Right cardiac atrium (tissue), 5 donors: ENCODE data around the gene TRIML1. TPM values are rescaled to one million over a fixed set of nuclear protein-coding genes. Genes with fewer than 3 reads are reported as not detected.

Experiments
- ATAC-seq, 2 donors: fragments of 200-7000 bp; cut with Tn5 transposase; one replicate each; pipeline versions ENCODE4 v1.8.0 to v1.9.1; 2020; ENCODE audit warnings: moderate library complexity in 2 of 2, mild to moderate bottlenecking in 1 of 2
- DNase-seq, 3 donors: peaks; one replicate each; pipeline ENCODE4 v3.0.0-alpha.2; 2020
- H3K27ac ChIP-seq: one replicate; pipeline ENCODE4 v1.5.1; 2013; ENCODE audit warnings: mild to moderate bottlenecking, low read length, control low read depth, moderate library complexity
- H3K27me3 ChIP-seq: one replicate; pipeline ENCODE4 v1.6.1; 2013; ENCODE audit not compliant: control insufficient read depth, insufficient read depth
- H3K4me1 ChIP-seq: one replicate; pipeline ENCODE4 v1.6.1; 2013; ENCODE audit warnings: low read length; ENCODE audit not compliant: control insufficient read depth, insufficient read depth
- H3K4me3 ChIP-seq: one replicate; pipeline ENCODE4 v1.5.1; 2013; ENCODE audit warnings: low read length, control low read depth
- H3K9me3 ChIP-seq: one replicate; pipeline ENCODE4 v1.6.1; 2013; ENCODE audit warnings: low read length; ENCODE audit not compliant: control insufficient read depth
- WGBS: extraction: QIAGEN DNeasy Blood & Tissue Kit; methylation state at CpG from one replicate; pipeline ENCODE4 v1.1.7; 2013; 5-methylcytosine and 5-hydroxymethylcytosine counted together
- intact Hi-C, 4 donors: fragments of 100-400 bp; cut with DNase I; formaldehyde crosslinking; loops; one replicate each; pipeline versions ENCODE4 v1.11.0 to v1.14.0; 2022 to 2023
- polyA plus RNA-seq: library from polyadenylated mRNA; stranded (reverse); fragments of 200-250 nt; gene quantifications from one replicate; pipeline ENCODE4 v1.2.3, GENCODE V29; 2013
- total RNA-seq, 4 donors: library from RNA; stranded (reverse); fragmentation: NEBNext Ultra II Directional; extraction: Animal tissue kit (Norgen Biotek cat#: 25700); gene quantifications; one replicate each; pipeline ENCODE4 v1.2.1, GENCODE V29; 2021
- donor health status: healthy with polysubstance abuse.
- donor health status: DM: no; HTN: yes; CAD: no.
- donor health status: DM: no; HTN: no; CAD: no.
- donor health status: DM: no; HTN: yes; CAD: no; lungs with severe emphysema.
- donor health status: DM: yes; HTN: yes; CAD: no.

Gene TRIML1
- total and polyA plus RNA-seq, 5 donors = not detected

GRCh38 chr4:188187106-188187505, 47.9 kb downstream of the TRIML1 start:
- Histone ChIP-seq H3K4me1 (no peaks in the 10 kb centered on the region), H3K9me3 (no peaks in the 10 kb centered on the region), H3K4me3 (no peak overlapping the region), H3K27ac (no peak overlapping the region), H3K27me3 (no peaks in the 10 kb centered on the region)
- ATAC-seq (no peak), DNase-seq (no peak)
- intact Hi-C loops = no loop called here
- WGBS = 76% methylated on average over 2 of the region's 2 CpGs

GRCh38 chr4:188190461-188190860, 51.2 kb downstream of the TRIML1 start:
- intact Hi-C loops = no loop called here
- 54% methylated on average over 3 of the region's 3 CpGs for WGBS
- Histone ChIP-seq H3K27me3 (no peaks in the 10 kb centered on the region), H3K4me3 (no peak overlapping the region), H3K4me1 (no peaks in the 10 kb centered on the region), H3K9me3 (no peaks in the 10 kb centered on the region), H3K27ac (no peak overlapping the region)
- DNase-seq (no peak), ATAC-seq (no peak)

- DNase-seq = no peak
- Histone ChIP-seq H3K27ac (no peak overlapping the region), H3K9me3 (no peaks in the 10 kb centered on the region), H3K27me3 (no peaks in the 10 kb centered on the region), H3K4me3 (no peak overlapping the region), H3K4me1 (no peaks in the 10 kb centered on the region)
- intact Hi-C loops = no loop called here
- 86% methylated on average over 5 of the region's 5 CpGs for WGBS
- ATAC-seq = no peak
Observed at GRCh38 chr4:188194421-188194820, 55.2 kb downstream of the TRIML1 start.

- WGBS = 32% methylated on average over 8 of the region's 8 CpGs
- H3K27me3 ChIP-seq = no peaks in the 10 kb centered on the region
- intact Hi-C loops = no loop called here
- H3K4me3 ChIP-seq = no peak overlapping the region
- DNase-seq (no peak), ATAC-seq (no peak)
- H3K4me1 ChIP-seq = no peaks in the 10 kb centered on the region
- H3K27ac ChIP-seq = no peak overlapping the region
- H3K9me3 ChIP-seq = no peaks in the 10 kb centered on the region
Observed at GRCh38 chr4:188195389-188195985, 56.2 kb downstream of the TRIML1 start.

- H3K4me1 ChIP-seq = no peaks in the 10 kb centered on the region
- intact Hi-C loops = no loop called here
- H3K4me3 ChIP-seq = no peak overlapping the region
- 38% methylated on average over 13 of the region's 13 CpGs for WGBS
- no peaks in the 10 kb centered on the region for H3K27me3 ChIP-seq
- H3K9me3 ChIP-seq = no peaks in the 10 kb centered on the region
- no peak for DNase-seq
- no peak for ATAC-seq
- no peak overlapping the region for H3K27ac ChIP-seq
Observed at GRCh38 chr4:188196134-188196735, 57.0 kb downstream of the TRIML1 start.

Other genes with a start within 250 kb of the TRIML1 start
- not detected for gene ZFP42, start 143.7 kb upstream of the TRIML1 start, total RNA-seq
- gene ZFP42, start 143.7 kb upstream of the TRIML1 start, polyA plus RNA-seq = not detected
- gene TRIML2, start 29.8 kb upstream of the TRIML1 start, total RNA-seq = not detected
- gene TRIML2, start 29.8 kb upstream of the TRIML1 start, polyA plus RNA-seq = not detected